ENCODE data around the gene MFAP3L.

DNA sequence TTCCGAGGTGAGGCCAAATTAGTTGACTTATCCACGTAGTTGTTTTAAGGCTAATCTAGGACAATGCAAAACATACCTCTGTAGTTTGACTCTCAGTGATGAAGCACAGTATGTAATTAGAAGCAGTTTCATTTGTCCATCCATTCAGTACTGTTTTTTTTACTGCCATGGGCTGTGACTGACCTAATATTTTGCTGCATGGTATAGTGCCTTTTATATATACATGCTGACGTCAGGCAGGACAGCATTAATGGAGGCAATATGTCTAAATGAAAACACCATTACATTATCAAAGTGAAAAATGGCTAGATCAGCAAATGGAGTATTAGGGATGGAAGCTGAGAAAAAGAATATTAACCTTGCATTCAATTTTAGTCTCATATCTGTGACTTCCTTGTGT is 66.9 kb downstream of the MFAP3L start:
- TF ChIP-seq CTCF (IDR thresholded peaks at IDR 0.05), result no peak
- no peak for TF ChIP-seq POLR2AphosphoS5 (IDR thresholded peaks at IDR 0.05)
